ENCODE data around the gene FAM241B. TPM values are rescaled to one million over a fixed set of nuclear protein-coding genes. Genes with fewer than 3 reads are reported as not detected.

Gene FAM241B
- polyA plus RNA-seq, 1 of the 3 experiments (the other 2 are of a cell fraction), result 16.0 TPM

DNA sequence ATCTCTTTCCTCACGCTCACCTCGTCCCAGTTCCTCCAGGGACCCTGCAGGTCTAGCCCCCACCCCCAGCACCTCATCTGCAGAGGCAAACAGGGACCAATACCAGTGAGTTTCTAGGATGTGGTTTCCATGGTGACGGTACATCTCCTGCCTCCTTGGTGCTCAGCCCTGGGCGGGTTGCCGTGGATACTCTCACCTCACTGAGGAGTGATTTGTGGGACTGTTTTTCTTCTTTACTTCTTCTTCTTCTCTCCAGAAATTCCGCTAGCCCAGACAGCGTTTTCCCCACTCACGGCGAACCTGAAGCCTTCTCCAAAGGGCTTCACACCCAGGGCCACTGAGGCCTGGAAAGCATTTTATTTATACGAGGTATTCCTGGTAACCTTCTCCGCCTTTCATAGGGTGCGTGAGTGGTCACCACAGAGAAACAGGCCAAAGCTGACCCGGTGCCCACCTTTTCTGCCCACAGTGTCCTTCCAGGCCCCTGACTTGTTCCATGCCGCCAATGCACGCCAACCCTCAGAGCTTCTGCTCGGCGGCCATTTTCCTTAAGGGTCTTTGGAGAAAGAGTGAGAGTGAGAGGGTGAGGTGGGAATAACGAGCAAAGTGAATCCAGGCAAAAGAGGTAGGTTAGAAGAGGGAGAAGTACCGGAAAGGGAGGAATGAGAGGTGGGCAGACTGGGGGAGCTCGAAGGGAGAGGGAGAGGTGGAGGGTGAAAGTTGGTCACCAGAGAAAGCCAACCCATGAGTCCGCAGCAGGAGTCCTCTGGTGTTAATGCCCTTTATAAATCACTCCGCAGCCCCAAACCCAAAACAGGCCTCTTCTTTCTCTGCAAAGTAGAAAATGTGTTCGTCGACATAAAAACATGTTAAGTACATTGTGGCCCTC, 15.5 kb downstream of the FAM241B start:
- Histone ChIP-seq H3K4me2 (no peak overlapping the region), H3K9ac (no peak overlapping the region), H3K4me1 (ENCODE audit: control insufficient read depth in 1 of 2, insufficient read depth in 2 of 2, low read depth in 1 of 2, low read length in 1 of 2) (peaks cover 0 to 12% of the 10 kb centered on the region in 2 experiments; a peak in 1 of 4 replicates), H2AFZ (ENCODE audit: low read depth) (no peak overlapping the region), H3K4me3 (ENCODE audit: low read depth in 2 of 2, low read length in 1 of 2) (no peak overlapping the region), H3K27me3 (ENCODE audit: insufficient read depth) (0 out of 2 replicates have a peak, but pooled peaks cover 9% of the 10 kb centered on the region), H4K20me1 (ENCODE audit: insufficient read depth) (no peaks in the 10 kb centered on the region), H3K9me2 (no peaks in the 10 kb centered on the region), H3K27ac (ENCODE audit: low read depth in 2 of 2, low read length in 1 of 2) (no peak overlapping the region), H3K36me3 (replicated peaks in 1 of 2; ENCODE audit: control insufficient read depth in 1 of 2, insufficient read depth in 2 of 2, low read length in 1 of 2) (no peaks in the 10 kb centered on the region), H3K9me3 (no peaks in the 10 kb centered on the region), H3K79me2 (ENCODE audit: insufficient read depth) (no peaks in the 10 kb centered on the region), H3F3A (replicated peaks; ENCODE audit: insufficient read depth) (no peaks in the 10 kb centered on the region)
- ChIA-PET CTCF (interaction anchor here (0.6 to 22.1 kb wide), 47 partner anchors 8 to 275 kb away, joined by 3 to 571 read pairs (median 6); partner anchors contain the start of genes COL13A1 and FAM241B), POLR2A (interaction anchor here (1.1 to 1.8 kb wide), 2 partner anchors 16 to 41 kb away, joined by 3 to 4 read pairs; no protein-coding TSS in a partner anchor)
- 74% methylated on average over 24 of the region's 24 CpGs for WGBS (ENCODE audit: low lambda C conversion rate)
- no peak for TF ChIP-seq TAF1 (IDR thresholded peaks at IDR 0.05; ENCODE audit: borderline replicate concordance, low read depth, low read length)
- no peak for TF ChIP-seq TCF12 (IDR thresholded peaks at IDR 0.05)
- TF ChIP-seq RFX5 (IDR thresholded peaks at IDR 0.05; ENCODE audit: low read length), result no peak
- TF ChIP-seq NRF1 (IDR thresholded peaks at IDR 0.05; ENCODE audit: low read depth, low read length), result no peak
- TF ChIP-seq ELF1 (IDR thresholded peaks at IDR 0.05), result no peak
- no peak for TF ChIP-seq FOXJ3 (CRISPR knock-in tag; IDR thresholded peaks at IDR 0.05)
- TF ChIP-seq FOXM1 (IDR thresholded peaks at IDR 0.05; ENCODE audit: low read depth), result no peak
- TF ChIP-seq, protein P1, sequence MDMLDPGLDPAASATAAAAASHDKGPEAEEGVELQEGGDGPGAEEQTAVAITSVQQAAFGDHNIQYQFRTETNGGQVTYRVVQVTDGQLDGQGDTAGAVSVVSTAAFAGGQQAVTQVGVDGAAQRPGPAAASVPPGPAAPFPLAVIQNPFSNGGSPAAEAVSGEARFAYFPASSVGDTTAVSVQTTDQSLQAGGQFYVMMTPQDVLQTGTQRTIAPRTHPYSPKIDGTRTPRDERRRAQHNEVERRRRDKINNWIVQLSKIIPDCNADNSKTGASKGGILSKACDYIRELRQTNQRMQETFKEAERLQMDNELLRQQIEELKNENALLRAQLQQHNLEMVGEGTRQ (IDR thresholded peaks at IDR 0.05; ENCODE audit: borderline replicate concordance, low read depth, low read length), result no peak
- TF ChIP-seq, protein P2, sequence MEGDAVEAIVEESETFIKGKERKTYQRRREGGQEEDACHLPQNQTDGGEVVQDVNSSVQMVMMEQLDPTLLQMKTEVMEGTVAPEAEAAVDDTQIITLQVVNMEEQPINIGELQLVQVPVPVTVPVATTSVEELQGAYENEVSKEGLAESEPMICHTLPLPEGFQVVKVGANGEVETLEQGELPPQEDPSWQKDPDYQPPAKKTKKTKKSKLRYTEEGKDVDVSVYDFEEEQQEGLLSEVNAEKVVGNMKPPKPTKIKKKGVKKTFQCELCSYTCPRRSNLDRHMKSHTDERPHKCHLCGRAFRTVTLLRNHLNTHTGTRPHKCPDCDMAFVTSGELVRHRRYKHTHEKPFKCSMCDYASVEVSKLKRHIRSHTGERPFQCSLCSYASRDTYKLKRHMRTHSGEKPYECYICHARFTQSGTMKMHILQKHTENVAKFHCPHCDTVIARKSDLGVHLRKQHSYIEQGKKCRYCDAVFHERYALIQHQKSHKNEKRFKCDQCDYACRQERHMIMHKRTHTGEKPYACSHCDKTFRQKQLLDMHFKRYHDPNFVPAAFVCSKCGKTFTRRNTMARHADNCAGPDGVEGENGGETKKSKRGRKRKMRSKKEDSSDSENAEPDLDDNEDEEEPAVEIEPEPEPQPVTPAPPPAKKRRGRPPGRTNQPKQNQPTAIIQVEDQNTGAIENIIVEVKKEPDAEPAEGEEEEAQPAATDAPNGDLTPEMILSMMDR (IDR thresholded peaks at IDR 0.05), result no peak
- TF ChIP-seq, protein P3, sequence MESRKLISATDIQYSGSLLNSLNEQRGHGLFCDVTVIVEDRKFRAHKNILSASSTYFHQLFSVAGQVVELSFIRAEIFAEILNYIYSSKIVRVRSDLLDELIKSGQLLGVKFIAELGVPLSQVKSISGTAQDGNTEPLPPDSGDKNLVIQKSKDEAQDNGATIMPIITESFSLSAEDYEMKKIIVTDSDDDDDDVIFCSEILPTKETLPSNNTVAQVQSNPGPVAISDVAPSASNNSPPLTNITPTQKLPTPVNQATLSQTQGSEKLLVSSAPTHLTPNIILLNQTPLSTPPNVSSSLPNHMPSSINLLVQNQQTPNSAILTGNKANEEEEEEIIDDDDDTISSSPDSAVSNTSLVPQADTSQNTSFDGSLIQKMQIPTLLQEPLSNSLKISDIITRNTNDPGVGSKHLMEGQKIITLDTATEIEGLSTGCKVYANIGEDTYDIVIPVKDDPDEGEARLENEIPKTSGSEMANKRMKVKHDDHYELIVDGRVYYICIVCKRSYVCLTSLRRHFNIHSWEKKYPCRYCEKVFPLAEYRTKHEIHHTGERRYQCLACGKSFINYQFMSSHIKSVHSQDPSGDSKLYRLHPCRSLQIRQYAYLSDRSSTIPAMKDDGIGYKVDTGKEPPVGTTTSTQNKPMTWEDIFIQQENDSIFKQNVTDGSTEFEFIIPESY (IDR thresholded peaks at IDR 0.05; ENCODE audit: borderline replicate concordance, low read depth), result no peak
- TF ChIP-seq FOSL2 (IDR thresholded peaks at IDR 0.05; ENCODE audit: borderline replicate concordance, low read depth), result no peak
- no peak for TF ChIP-seq EP300 (IDR thresholded peaks at IDR 0.05; ENCODE audit: borderline replicate concordance in 1 of 2, low read depth in 1 of 2, low read length in 1 of 2)
- DNase-seq, result no peak

All from SK-N-SH (cell line).